D721Med (cell line): Measurements from ENCODE around the gene TOX3.

Experiments used
- DNase-seq: peaks from one replicate; pipeline ENCODE4 v3.0.0; 2011; ENCODE audit warnings: low spot score; ENCODE audit not compliant: insufficient read length
- FAIRE-seq: peaks from 2 replicates; lab custom pipeline; 2011; peaks lifted over from hg19 to GRCh38; lab: Jason Lieb, UNC
- TF ChIP-seq, protein P1 (sequence below): IDR thresholded peaks from 2 replicates; pipeline ENCODE4 v1.5.1; 2012; ENCODE audit warnings: mild to moderate bottlenecking, control low read depth; ENCODE audit not compliant: insufficient read depth; ENCODE audit errors: missing control alignments

The TOX3 gene

DNA sequence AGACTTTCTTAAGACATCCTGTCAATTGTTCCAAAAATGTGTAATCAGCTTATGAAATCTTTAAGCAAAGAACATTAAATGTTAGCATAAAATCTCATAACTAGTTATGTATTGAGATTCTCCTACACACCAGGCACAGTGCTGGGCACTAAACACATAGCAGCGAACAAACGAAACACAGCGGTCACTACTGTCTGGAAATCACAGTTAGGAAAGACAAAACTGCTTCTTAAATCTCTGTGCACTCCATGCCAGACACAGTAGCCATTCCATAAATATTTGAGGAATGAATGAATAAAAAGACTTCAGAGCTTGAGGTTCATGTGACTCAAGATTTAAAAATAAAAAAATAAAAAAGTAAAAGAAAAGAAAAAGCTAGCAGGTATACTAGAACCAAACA is 20.1 kb downstream of the TOX3 start:
- TF ChIP-seq, protein P1, sequence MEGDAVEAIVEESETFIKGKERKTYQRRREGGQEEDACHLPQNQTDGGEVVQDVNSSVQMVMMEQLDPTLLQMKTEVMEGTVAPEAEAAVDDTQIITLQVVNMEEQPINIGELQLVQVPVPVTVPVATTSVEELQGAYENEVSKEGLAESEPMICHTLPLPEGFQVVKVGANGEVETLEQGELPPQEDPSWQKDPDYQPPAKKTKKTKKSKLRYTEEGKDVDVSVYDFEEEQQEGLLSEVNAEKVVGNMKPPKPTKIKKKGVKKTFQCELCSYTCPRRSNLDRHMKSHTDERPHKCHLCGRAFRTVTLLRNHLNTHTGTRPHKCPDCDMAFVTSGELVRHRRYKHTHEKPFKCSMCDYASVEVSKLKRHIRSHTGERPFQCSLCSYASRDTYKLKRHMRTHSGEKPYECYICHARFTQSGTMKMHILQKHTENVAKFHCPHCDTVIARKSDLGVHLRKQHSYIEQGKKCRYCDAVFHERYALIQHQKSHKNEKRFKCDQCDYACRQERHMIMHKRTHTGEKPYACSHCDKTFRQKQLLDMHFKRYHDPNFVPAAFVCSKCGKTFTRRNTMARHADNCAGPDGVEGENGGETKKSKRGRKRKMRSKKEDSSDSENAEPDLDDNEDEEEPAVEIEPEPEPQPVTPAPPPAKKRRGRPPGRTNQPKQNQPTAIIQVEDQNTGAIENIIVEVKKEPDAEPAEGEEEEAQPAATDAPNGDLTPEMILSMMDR, result no peak
- no peak for DNase-seq
- no peak for FAIRE-seq

DNA sequence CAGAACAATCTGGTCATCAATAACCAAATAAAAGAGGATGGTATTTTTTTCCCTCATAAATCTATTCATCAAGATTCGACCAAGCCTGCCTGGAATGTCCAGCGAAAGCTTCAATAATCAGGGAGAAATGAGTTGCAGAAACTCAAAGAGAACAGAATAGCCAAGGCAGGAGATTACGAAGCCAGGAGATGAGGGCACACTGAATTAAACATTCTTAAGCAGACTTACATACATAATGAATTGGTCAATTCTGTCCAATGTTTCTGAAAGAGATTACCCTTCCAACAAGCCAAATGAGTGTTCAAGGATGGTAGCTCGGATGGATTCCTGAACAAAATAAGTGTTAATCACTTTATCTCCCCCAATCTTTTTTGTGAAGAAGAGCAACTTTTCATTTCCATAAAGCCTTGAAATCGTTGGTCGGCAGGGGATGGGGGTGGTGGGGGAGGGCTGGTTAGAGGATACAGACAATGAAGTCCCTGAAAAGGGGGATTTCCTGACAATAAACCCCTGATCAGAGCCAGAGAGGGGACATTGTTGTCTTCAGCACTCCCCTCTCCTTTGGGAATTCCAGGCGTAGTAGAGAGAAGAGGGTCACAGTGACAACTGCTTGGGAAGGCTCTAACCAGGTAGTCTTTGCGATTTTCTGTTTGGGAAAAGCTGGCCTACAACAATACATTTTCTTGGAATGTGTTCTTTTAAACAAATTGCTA is 20.7 kb downstream of the TOX3 start:
- FAIRE-seq (no peak), DNase-seq (no peak)

DNA sequence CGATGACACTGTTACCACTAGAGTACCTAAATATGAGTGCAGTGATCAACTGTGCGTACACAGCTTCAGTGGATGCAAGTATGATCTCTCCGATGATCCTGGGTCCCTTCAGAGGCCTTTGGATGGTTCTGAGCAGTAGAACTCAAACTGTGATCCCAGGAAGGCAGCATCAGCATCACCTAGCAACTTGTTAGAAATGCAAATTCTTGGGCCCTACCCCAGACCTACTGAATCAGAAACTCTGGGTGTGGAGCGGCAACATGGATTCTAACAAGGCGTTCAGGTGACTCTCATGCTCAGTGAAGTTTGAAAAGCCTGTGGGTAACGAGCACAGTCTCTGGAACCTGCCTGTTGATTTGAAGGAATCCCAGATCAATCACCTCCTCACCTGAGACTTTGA is 25.4 kb downstream of the TOX3 start:
- TF ChIP-seq, protein P1, result no peak
- FAIRE-seq (no peak), DNase-seq (no peak)

More for the DNA sequence above, 20.7 kb downstream of the TOX3 start:
- TF ChIP-seq, protein P1, result no peak

DNA sequence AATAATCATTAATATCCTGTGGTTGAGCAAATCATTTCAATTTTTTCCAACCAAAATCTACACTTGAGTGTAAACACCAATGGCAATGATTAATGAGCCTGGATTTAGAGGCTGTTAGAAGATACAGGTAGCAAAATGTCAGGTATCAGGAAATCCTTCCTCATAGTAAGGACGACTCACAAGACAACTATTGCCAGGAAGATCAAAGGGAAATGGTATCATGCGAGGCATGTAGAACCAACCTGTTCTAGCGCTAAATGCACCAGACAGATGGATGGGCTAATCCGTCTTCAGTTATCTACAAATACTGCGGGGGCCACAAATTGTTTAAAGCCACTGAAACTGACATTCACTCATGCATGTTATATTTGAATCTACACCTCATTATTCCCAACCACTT is 28.1 kb downstream of the TOX3 start:
- no peak for DNase-seq
- no peak for FAIRE-seq
- TF ChIP-seq, protein P1, result no peak

DNA sequence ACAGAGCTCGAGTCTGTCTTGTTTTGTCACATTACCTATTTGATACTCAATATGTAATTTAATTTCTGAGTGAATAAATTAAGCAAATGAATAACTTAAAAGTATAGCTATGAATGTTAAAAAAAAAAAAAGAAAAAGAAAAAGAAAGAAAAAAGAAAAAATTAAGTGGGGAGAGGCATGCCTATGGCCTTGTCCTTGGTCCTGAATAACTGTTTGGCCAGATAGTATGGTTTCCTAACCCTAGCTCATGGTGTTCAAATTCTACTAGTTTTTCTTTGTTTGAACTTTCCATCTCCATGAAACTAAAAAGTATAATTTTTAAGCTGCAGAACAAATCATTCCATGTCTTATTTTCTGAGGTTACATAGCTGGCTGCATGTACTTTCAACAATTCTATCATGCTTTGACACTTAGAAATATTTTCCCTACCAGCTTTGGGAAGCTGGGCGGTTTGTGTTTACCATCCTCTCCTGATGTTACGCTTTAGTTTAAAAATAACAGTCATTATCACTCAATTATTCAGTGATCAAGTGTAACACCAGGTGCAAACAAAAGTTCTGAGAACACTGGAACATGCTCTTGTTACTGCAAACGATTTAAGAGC is 31.8 kb downstream of the TOX3 start:
- TF ChIP-seq, protein P1, result no peak
- DNase-seq, result no peak

DNA sequence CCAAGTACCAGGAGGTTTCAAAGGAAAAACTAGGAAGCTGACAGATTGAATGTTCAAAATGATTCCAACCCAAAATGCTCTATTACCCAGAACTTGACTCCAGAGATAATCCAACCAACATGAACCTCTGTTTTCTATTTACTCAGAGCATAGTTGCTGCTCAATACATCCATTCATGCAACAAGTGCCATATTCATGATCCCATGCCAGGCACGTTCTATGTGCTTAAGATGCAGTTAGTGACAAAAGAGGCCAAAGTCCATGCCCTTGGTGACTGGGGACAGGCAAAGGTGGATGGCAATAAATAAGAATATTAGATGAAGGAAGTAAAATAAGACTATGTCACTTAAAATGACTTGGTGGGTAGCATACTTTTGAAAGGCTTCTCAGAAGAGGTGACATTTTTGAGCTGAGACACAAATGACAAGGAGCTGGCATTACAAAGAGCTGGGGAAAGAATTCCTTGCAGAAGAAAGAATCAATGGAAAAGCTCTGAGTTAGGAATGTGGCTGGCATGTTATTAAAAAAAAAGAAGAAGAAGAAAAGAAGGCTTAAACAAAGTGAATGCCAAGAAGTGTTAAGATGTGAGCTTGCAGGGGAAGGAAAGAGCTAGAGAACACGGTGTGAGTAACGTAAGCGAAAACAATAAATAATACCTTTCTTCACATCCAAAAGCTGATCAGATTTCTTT is 34.5 kb downstream of the TOX3 start:
- DNase-seq, result no peak
- no peak for FAIRE-seq
- TF ChIP-seq, protein P1, result no peak

More for the DNA sequence above, 31.8 kb downstream of the TOX3 start:
- no peak for FAIRE-seq

DNA sequence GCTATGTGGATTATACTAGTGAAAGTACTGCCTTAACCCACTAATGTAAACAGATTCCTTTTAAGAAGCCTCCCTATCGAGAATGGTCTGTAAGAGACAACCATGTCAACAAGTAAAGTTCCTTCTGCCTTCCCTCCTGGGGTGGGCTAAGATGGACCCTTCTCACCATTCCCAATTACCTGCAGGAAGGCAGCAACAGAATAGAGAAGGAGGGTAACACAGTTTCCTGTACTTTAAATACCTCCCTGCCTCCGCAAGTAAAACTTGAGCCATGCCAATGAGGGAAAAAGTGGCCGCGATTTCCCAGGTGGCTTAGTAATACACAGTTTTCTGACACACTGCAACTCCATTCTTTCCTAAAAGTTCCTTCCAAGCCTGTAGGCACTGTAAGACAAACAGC is 45.2 kb downstream of the TOX3 start:
- DNase-seq (no peak), FAIRE-seq (no peak)
- TF ChIP-seq, protein P1, result no peak
